Ishikawa (cell line): ENCODE data around the gene WDR5.

Source experiments
- CEBPB ChIP-seq: IDR thresholded peaks from 2 replicates; pipeline ENCODE4 v1.6.1; 2012
- CREB1 ChIP-seq: IDR thresholded peaks from 2 replicates; pipeline ENCODE4 v1.6.1; 2012; ENCODE audit warnings: low read depth
- EGR1 ChIP-seq: IDR thresholded peaks from 2 replicates; pipeline ENCODE4 v1.6.1; 2012
- EP300 ChIP-seq: IDR thresholded peaks from 2 replicates; pipeline ENCODE4 v1.6.1; 2012; ENCODE audit warnings: borderline replicate concordance
- FOXM1 ChIP-seq: IDR thresholded peaks from 2 replicates; pipeline ENCODE4 v1.6.1; 2012; ENCODE audit warnings: low read depth, borderline replicate concordance
- NFIC ChIP-seq: IDR thresholded peaks from 2 replicates; pipeline ENCODE4 v1.6.1; 2012
- RAD21 ChIP-seq: IDR thresholded peaks from 2 replicates; pipeline ENCODE4 v1.6.1; 2012; ENCODE audit warnings: low read depth
- TCF12 ChIP-seq: IDR thresholded peaks from 2 replicates; pipeline ENCODE4 v1.6.1; 2012; ENCODE audit warnings: low read depth
- YY1 ChIP-seq: IDR thresholded peaks from 2 replicates; pipeline ENCODE4 v1.6.1; 2012; ENCODE audit warnings: low read depth

DNA sequence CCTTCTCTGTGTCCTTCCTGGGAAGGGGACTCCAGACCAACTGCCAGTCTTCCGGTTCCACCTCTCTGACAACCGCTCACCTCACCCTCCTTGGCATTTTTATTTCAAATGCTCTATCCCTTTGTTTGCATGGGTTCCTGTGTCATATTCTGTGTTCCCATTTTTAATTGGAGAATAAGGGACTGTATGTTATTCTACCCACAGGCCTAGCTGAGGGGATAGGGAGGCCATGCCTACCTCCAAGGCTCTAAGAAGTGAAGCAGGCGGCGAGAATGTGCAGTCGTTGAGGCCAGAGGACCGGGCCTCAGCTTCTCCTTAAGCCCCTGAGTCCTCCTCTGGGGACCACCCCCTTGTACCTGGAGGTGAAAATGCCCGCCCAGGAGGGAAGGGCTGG is 936 bp upstream of the WDR5 start:
- TF ChIP-seq RAD21 (no peak), TCF12 (no peak), FOXM1 (no peak), EGR1 (no peak), CEBPB (no peak), CREB1 (no peak), EP300 (no peak), YY1 (no peak), NFIC (no peak)
